ENCODE measurements around the gene TMEM190.

GRCh38 chr19:55358943-55359908 lies 17.4 kb upstream of the TMEM190 start:
- TF ChIP-seq CTCF (IDR thresholded peaks at IDR 0.05 in 4 of 5, conservative IDR thresholded peaks at IDR 0.05 in 1 of 5), result no peak
- TF ChIP-seq POLR2A (IDR thresholded peaks at IDR 0.05), result no peak
